Panc1 (cell line): Measurements from ENCODE around the gene CLCF1.

ENCODE experiments used
- POLR2AphosphoS5 ChIP-seq: IDR thresholded peaks from 2 replicates; pipeline ENCODE4 v1.6.1; 2012; ENCODE audit warnings: mild to moderate bottlenecking, low read depth, low read length, moderate library complexity
- SIN3A ChIP-seq: IDR thresholded peaks from 2 replicates; pipeline ENCODE4 v1.6.1; 2012; ENCODE audit warnings: low read depth, mild to moderate bottlenecking, low read length, moderate library complexity, borderline replicate concordance; ENCODE audit not compliant: insufficient read depth
- TCF7L2 ChIP-seq: IDR thresholded peaks from 2 replicates; pipeline ENCODE4 v1.6.1; 2011; ENCODE audit warnings: mild to moderate bottlenecking, low read depth, low read length, inconsistent platforms
- TF ChIP-seq, protein P1 (sequence below): fragments of 450-650 bp; IDR thresholded peaks from 2 replicates; pipeline ENCODE4 v1.5.1; 2017; ENCODE audit warnings: mild to moderate bottlenecking
- TF ChIP-seq, protein P2 (sequence below), 2 experiments: IDR thresholded peaks; 2 replicates each; pipeline ENCODE4 v1.6.1; 2011 to 2012; ENCODE audit warnings: low read depth in 2 of 2, control low read depth in 1 of 2, low read length in 1 of 2, mild to moderate bottlenecking in 1 of 2, moderate library complexity in 1 of 2; ENCODE audit not compliant: insufficient read depth in 1 of 2

DNA sequence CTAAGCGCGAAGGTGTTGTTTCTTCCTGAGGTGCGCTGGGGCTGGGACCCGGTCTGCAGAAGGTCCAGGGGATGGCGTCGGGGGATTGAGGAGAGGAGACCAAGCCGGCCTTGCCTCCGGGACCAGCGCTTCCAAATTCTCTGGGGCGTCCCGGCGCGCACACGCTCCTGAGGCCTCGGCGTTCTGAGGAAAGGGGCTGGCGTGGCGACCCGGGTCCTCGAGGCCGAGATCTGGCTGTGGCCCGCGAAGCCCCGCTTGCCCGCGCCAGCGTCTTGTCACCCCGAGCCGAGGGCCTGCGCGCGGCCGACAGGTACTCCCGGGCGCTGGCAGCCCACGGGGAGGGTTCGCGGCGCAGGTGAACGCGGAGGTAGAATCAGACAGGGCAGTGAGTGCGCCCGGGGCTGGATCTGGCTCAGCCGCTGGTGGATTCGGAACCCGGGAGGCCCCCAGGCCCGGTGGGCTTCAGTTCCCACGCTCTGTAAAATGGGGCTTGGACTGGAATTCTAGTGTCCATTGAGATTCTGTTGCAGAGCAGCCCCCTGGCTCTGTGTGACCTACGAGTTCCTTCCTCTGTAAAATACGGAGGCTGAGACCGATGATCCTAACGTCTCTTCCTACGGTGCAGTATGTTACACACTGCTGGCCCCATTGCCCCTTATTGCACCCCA, 55.4 kb downstream of the CLCF1 start:
- TF ChIP-seq, protein P1, sequence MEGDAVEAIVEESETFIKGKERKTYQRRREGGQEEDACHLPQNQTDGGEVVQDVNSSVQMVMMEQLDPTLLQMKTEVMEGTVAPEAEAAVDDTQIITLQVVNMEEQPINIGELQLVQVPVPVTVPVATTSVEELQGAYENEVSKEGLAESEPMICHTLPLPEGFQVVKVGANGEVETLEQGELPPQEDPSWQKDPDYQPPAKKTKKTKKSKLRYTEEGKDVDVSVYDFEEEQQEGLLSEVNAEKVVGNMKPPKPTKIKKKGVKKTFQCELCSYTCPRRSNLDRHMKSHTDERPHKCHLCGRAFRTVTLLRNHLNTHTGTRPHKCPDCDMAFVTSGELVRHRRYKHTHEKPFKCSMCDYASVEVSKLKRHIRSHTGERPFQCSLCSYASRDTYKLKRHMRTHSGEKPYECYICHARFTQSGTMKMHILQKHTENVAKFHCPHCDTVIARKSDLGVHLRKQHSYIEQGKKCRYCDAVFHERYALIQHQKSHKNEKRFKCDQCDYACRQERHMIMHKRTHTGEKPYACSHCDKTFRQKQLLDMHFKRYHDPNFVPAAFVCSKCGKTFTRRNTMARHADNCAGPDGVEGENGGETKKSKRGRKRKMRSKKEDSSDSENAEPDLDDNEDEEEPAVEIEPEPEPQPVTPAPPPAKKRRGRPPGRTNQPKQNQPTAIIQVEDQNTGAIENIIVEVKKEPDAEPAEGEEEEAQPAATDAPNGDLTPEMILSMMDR, result no peak
- TF ChIP-seq POLR2AphosphoS5 (no peak), SIN3A (no peak), TCF7L2 (no peak)
- TF ChIP-seq, protein P2, sequence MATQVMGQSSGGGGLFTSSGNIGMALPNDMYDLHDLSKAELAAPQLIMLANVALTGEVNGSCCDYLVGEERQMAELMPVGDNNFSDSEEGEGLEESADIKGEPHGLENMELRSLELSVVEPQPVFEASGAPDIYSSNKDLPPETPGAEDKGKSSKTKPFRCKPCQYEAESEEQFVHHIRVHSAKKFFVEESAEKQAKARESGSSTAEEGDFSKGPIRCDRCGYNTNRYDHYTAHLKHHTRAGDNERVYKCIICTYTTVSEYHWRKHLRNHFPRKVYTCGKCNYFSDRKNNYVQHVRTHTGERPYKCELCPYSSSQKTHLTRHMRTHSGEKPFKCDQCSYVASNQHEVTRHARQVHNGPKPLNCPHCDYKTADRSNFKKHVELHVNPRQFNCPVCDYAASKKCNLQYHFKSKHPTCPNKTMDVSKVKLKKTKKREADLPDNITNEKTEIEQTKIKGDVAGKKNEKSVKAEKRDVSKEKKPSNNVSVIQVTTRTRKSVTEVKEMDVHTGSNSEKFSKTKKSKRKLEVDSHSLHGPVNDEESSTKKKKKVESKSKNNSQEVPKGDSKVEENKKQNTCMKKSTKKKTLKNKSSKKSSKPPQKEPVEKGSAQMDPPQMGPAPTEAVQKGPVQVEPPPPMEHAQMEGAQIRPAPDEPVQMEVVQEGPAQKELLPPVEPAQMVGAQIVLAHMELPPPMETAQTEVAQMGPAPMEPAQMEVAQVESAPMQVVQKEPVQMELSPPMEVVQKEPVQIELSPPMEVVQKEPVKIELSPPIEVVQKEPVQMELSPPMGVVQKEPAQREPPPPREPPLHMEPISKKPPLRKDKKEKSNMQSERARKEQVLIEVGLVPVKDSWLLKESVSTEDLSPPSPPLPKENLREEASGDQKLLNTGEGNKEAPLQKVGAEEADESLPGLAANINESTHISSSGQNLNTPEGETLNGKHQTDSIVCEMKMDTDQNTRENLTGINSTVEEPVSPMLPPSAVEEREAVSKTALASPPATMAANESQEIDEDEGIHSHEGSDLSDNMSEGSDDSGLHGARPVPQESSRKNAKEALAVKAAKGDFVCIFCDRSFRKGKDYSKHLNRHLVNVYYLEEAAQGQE (IDR thresholded peaks at IDR 0.05; ENCODE audit: insufficient read depth in 1 of 2, low read depth in 2 of 2, low read length in 1 of 2), result no peak
